ENCODE measurements around the gene NR4A1.

NR4A1 gene

GRCh38 chr12:52018433-52019112 is 32.7 kb upstream of the NR4A1 start:
- no peak for DNase-seq (ENCODE audit: low read depth in 2 of 2, low spot score in 1 of 2)

GRCh38 chr12:52019113-52019770 is 32.0 kb upstream of the NR4A1 start:
- DNase-seq (ENCODE audit: low read depth in 2 of 2, low spot score in 1 of 2) = no peak

- DNase-seq (ENCODE audit: low read depth in 2 of 2, low spot score in 1 of 2) = no peak
These were observed 30.5 kb upstream of the NR4A1 start for GRCh38 chr12:52020539-52021336.

GRCh38 chr12:52022841-52023181 is 28.4 kb upstream of the NR4A1 start:
- no peak for DNase-seq (ENCODE audit: low read depth in 2 of 2, low spot score in 1 of 2)

GRCh38 chr12:52023182-52023975 is 27.9 kb upstream of the NR4A1 start:
- peak; percentile 84 for DNase-seq (ENCODE audit: low read depth in 2 of 2, low spot score in 1 of 2)

- DNase-seq (ENCODE audit: low read depth in 2 of 2, low spot score in 1 of 2) = no peak
These were observed 27.1 kb upstream of the NR4A1 start for GRCh38 chr12:52023976-52024688.

- DNase-seq (ENCODE audit: low read depth in 2 of 2, low spot score in 1 of 2) = no peak
These were observed 26.4 kb upstream of the NR4A1 start for GRCh38 chr12:52024845-52025230.

- no peak for DNase-seq (ENCODE audit: low read depth in 2 of 2, low spot score in 1 of 2)
These were observed 25.0 kb upstream of the NR4A1 start for GRCh38 chr12:52026263-52026662.

GRCh38 chr12:52027085-52027843 is 24.0 kb upstream of the NR4A1 start:
- DNase-seq (ENCODE audit: low read depth in 2 of 2, low spot score in 1 of 2) = no peak

GRCh38 chr12:52029685-52030084 is 21.6 kb upstream of the NR4A1 start:
- DNase-seq (ENCODE audit: low read depth in 2 of 2, low spot score in 1 of 2) = no peak

GRCh38 chr12:52032446-52032803 is 18.8 kb upstream of the NR4A1 start:
- no peak for DNase-seq (ENCODE audit: low read depth in 2 of 2, low spot score in 1 of 2)

- peak in 1 of 2 donors; percentile 82 for DNase-seq (ENCODE audit: low read depth in 2 of 2, low spot score in 1 of 2)
These were observed 18.3 kb upstream of the NR4A1 start for GRCh38 chr12:52032804-52033445.

GRCh38 chr12:52033446-52034140 is 17.6 kb upstream of the NR4A1 start:
- DNase-seq (ENCODE audit: low read depth in 2 of 2, low spot score in 1 of 2) = no peak

GRCh38 chr12:52035190-52035589 is 16.1 kb upstream of the NR4A1 start:
- DNase-seq (ENCODE audit: low read depth in 2 of 2, low spot score in 1 of 2) = no peak

GRCh38 chr12:52035926-52036325 is 15.3 kb upstream of the NR4A1 start:
- no peak for DNase-seq (ENCODE audit: low read depth in 2 of 2, low spot score in 1 of 2)

- peak in 1 of 2 donors; percentile 83 for DNase-seq (ENCODE audit: low read depth in 2 of 2, low spot score in 1 of 2)
These were observed 14.6 kb upstream of the NR4A1 start for GRCh38 chr12:52036587-52037171.

- no peak for DNase-seq (ENCODE audit: low read depth in 2 of 2, low spot score in 1 of 2)
These were observed 13.9 kb upstream of the NR4A1 start for GRCh38 chr12:52037248-52037861.

- DNase-seq (ENCODE audit: low read depth in 2 of 2, low spot score in 1 of 2) = no peak
These were observed 12.8 kb upstream of the NR4A1 start for GRCh38 chr12:52038447-52038846.
